Endodermal cell (in vitro differentiated cells): Measurements from ENCODE around the gene FBXL17. TPM values are rescaled to one million over a fixed set of nuclear protein-coding genes. Genes with fewer than 3 reads are reported as not detected.
A peak's percentile ranks its signal among the peaks of the same experiment; 100 is the strongest.

Source experiments
- DNase-seq: peaks from one replicate; pipeline ENCODE4 v3.0.0-alpha.2; 2017
- H3K27ac ChIP-seq: 2 replicates; pipeline ENCODE4 v1.5.1; 2013; ENCODE audit warnings: mild to moderate bottlenecking, low read depth, low read length, moderate library complexity
- H3K27me3 ChIP-seq: 2 replicates; pipeline ENCODE4 v1.6.1; 2013; ENCODE audit warnings: mild to moderate bottlenecking, low read length, moderate library complexity; ENCODE audit not compliant: insufficient read depth, control insufficient read depth, poor library complexity, severe bottlenecking
- H3K36me3 ChIP-seq: 2 replicates; pipeline ENCODE4 v1.7.0; 2013; ENCODE audit warnings: mild to moderate bottlenecking, low read length, moderate library complexity; ENCODE audit not compliant: control insufficient read depth, insufficient read depth
- H3K4me1 ChIP-seq: one replicate; pipeline ENCODE4 v1.7.0; 2013; ENCODE audit warnings: low read length; ENCODE audit not compliant: control insufficient read depth, insufficient read depth
- H3K4me3 ChIP-seq: 2 replicates; pipeline ENCODE4 v1.5.1; 2013; ENCODE audit warnings: mild to moderate bottlenecking, low read length, moderate library complexity
- H3K9ac ChIP-seq: 2 replicates; pipeline ENCODE4 v1.6.1; 2013; ENCODE audit warnings: mild to moderate bottlenecking, low read length, moderate library complexity; ENCODE audit not compliant: poor library complexity, severe bottlenecking; ENCODE audit errors: extremely low read depth
- H3K9me3 ChIP-seq: 2 replicates; pipeline ENCODE4 v1.6.1; 2013; ENCODE audit warnings: mild to moderate bottlenecking, low read length, moderate library complexity; ENCODE audit not compliant: control insufficient read depth
- H3K27ac Mint-ChIP-seq: 2 replicates; pipeline ENCODE4 v1.8.0; 2020; ENCODE audit warnings: mixed read lengths
- H3K27me3 Mint-ChIP-seq: 2 replicates; pipeline ENCODE4 v1.8.0; 2021; ENCODE audit warnings: mild to moderate bottlenecking, mixed read lengths; ENCODE audit not compliant: insufficient read depth
- H3K36me3 Mint-ChIP-seq: 2 replicates; pipeline ENCODE4 v1.8.0; 2020; ENCODE audit warnings: low read depth, mixed read lengths
- H3K4me1 Mint-ChIP-seq: 2 replicates; pipeline ENCODE4 v1.8.0; 2020; ENCODE audit warnings: mixed read lengths
- H3K4me3 Mint-ChIP-seq: 2 replicates; pipeline ENCODE4 v1.8.0; 2020; ENCODE audit warnings: mild to moderate bottlenecking, moderate library complexity, mixed read lengths
- H3K9me3 Mint-ChIP-seq: 2 replicates; pipeline ENCODE4 v1.8.0; 2020; ENCODE audit warnings: mild to moderate bottlenecking, mixed read lengths
- WGBS, 2 experiments: methylation state at CpG; one replicate each; pipeline versions ENCODE4 v1.1.5 to v1.1.7; 2013; ENCODE audit warnings: missing lambda C conversion rate in 2 of 2, mixed read lengths in 1 of 2; ENCODE audit not compliant: insufficient coverage in 1 of 2, insufficient read length in 1 of 2; 5-methylcytosine and 5-hydroxymethylcytosine counted together
- total RNA-seq, 2 donors: library from RNA; stranded (reverse); fragmentation: NEBNext Ultra II Directional in 1 of 2; extraction: Animal tissue kit (Norgen Biotek cat#: 25700) in 1 of 2; gene quantifications; 2 replicates in 1 of 2; 3 replicates in 1 of 2; pipeline ENCODE4 v1.2.1, GENCODE V29; 2021
- TF ChIP-seq, protein P1 (sequence below): fragments of 200-600 bp; sonication (generic); conservative IDR thresholded peaks from 2 replicates; pipeline ENCODE4 v1.5.0; 2021; ENCODE audit warnings: antibody characterized with exemption, mild to moderate bottlenecking

Gene FBXL17
- total RNA-seq, 2 donors from 2014 or later = 7.4 to 8.6 TPM

DNA sequence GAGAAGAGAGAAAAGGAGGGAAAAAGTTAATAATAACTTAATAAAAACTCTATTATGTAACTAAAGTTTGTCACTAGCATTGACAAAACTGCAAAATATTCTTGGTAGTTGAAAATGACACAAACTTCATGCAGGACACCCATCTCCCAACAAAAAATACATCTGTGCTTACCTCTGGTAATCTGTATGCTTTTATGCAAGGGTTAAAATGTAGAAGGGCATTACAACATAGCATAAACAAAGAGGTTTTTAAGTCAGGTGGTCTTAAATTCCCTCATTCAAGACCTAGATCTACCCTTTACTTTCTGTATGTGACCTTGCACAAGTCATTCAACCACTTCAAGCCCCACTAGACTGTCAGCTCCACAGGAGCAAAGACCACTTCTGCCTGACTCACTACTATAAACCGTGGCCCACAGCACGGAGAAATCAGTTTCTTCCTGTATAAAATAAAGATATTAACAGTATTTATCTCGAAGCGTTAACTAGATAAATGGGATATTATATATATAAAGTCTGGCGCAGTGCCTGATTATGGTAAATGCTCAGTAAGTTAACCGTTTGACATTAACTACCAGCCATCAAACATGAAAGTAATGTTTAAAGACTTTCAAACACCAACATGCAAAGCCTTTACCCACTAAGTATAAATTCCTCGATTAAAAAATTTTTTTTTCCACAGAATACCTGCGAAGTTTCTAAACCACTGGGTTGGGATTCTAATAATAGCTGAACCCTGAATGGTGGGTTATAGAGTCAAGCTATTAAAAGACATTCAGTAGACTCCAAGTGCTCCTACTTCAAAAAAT lies 2.0 kb downstream of the FBXL17 start:
- peaks cover 13% of the 10 kb centered on the region for H3K36me3 Mint-ChIP-seq
- Histone ChIP-seq H3K27me3 (no peaks in the 10 kb centered on the region), H3K9me3 (peaks cover 25% of the 10 kb centered on the region), H3K4me1 (no peaks in the 10 kb centered on the region), H3K36me3 (no peaks in the 10 kb centered on the region), H3K27ac (no peak overlapping the region), H3K9ac (peak overlapping the region; percentile 36), H3K4me3 (peak overlapping the region; percentile 89)
- H3K4me3 Mint-ChIP-seq = peak overlapping the region; percentile 77
- DNase-seq = no peak
- peaks cover 18% of the 10 kb centered on the region for H3K4me1 Mint-ChIP-seq
- 50% methylated on average over 8 of the region's 8 CpGs; no CpG with 5 or more reads in 1 of the 2 experiments for WGBS, 2 experiments
- H3K27me3 Mint-ChIP-seq = no peaks in the 10 kb centered on the region
- H3K9me3 Mint-ChIP-seq = peaks cover 20% of the 10 kb centered on the region
- TF ChIP-seq, protein P1, sequence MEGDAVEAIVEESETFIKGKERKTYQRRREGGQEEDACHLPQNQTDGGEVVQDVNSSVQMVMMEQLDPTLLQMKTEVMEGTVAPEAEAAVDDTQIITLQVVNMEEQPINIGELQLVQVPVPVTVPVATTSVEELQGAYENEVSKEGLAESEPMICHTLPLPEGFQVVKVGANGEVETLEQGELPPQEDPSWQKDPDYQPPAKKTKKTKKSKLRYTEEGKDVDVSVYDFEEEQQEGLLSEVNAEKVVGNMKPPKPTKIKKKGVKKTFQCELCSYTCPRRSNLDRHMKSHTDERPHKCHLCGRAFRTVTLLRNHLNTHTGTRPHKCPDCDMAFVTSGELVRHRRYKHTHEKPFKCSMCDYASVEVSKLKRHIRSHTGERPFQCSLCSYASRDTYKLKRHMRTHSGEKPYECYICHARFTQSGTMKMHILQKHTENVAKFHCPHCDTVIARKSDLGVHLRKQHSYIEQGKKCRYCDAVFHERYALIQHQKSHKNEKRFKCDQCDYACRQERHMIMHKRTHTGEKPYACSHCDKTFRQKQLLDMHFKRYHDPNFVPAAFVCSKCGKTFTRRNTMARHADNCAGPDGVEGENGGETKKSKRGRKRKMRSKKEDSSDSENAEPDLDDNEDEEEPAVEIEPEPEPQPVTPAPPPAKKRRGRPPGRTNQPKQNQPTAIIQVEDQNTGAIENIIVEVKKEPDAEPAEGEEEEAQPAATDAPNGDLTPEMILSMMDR = no peak
- H3K27ac Mint-ChIP-seq = no peak overlapping the region

DNA sequence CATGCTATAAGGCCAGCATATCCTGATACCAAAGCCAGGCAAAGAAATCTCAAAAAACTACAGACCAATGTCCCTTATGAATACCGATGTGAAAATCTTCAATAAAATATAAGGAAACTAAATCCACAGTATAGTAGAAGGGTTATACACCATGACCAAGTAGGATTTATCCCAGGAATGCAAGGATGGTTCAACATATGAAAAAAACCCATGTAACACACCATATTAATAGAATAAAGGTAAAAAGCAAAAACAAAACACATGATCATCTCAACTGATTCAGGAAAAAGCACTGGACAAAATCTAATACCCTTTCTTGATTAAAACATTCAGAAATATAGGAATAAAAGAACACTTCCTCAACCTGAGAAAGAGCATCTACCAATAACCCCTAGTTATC lies 6.1 kb downstream of the FBXL17 start:
- Mint-ChIP-seq H3K9me3 (peaks cover 50% of the 10 kb centered on the region), H3K36me3 (peaks cover 35% of the 10 kb centered on the region), H3K4me3 (no peak overlapping the region), H3K27ac (no peak overlapping the region), H3K27me3 (no peaks in the 10 kb centered on the region), H3K4me1 (peaks cover 13% of the 10 kb centered on the region)
- Histone ChIP-seq H3K4me3 (no peak overlapping the region), H3K27me3 (no peaks in the 10 kb centered on the region), H3K9ac (no peak overlapping the region), H3K27ac (no peak overlapping the region), H3K9me3 (peaks cover 54% of the 10 kb centered on the region), H3K4me1 (no peaks in the 10 kb centered on the region), H3K36me3 (no peaks in the 10 kb centered on the region)
- TF ChIP-seq, protein P1 = no peak
- 100% methylated on average over 1 of the region's 1 CpG; no CpG with 5 or more reads in 1 of the 2 experiments for WGBS, 2 experiments
- no peak for DNase-seq

DNA sequence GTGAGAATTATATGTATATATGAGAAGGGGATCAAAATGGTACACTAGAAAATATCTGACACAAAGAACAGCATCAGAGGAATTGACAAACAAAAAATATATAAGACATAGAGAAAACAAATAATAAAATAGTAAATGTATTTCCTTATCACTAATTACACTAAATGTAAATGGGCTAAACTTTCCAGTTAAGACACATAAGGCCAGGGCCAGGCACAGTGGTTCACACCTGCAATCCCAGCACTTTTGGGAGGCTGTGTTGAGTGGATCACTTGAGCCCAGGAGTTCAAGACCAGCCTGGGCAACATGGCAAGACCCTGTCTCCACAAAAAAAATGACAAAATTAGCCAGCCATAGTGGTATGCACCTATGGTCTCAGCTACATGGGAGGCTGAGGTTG lies 8.5 kb downstream of the FBXL17 start:
- peaks cover 2% of the 10 kb centered on the region for H3K4me1 ChIP-seq
- H3K4me3 ChIP-seq = peak overlapping the region; percentile 64
- no peak overlapping the region for H3K27ac ChIP-seq
- TF ChIP-seq, protein P1 = no peak
- Mint-ChIP-seq H3K27me3 (no peaks in the 10 kb centered on the region), H3K9me3 (peaks cover 50% of the 10 kb centered on the region), H3K4me3 (no peak overlapping the region), H3K36me3 (peaks cover 35% of the 10 kb centered on the region), H3K27ac (no peak overlapping the region), H3K4me1 (peaks cover 10% of the 10 kb centered on the region)
- no peak overlapping the region for H3K9ac ChIP-seq
- DNase-seq = no peak
- peaks cover 54% of the 10 kb centered on the region for H3K9me3 ChIP-seq
- H3K27me3 ChIP-seq = no peaks in the 10 kb centered on the region
- H3K36me3 ChIP-seq = no peaks in the 10 kb centered on the region
